Putamen (tissue), 1 donor: Measurements from ENCODE around the gene ARL16.

ENCODE experiments used
- DNase-seq: peaks from one replicate; pipeline ENCODE4 v3.0.0-alpha.2; 2016; ENCODE audit warnings: low spot score

ARL16 gene

GRCh38 chr17:81683584-81684441, at the start of gene ARL16, which contains the start of gene HGS:
ARL16 (minus strand) TSS chr17:81683797; CDS start chr17:81683753, 44 bp downstream.
HGS (plus strand) TSS chr17:81684011; CDS start chr17:81684067, 56 bp downstream.
- peak; percentile 97 for DNase-seq

GRCh38 chr17:81727324-81728031, 43.9 kb upstream of the ARL16 start:
- DNase-seq = no peak

- DNase-seq = no peak
These were observed 42.4 kb upstream of the ARL16 start for GRCh38 chr17:81726004-81726403.

- no peak for DNase-seq
These were observed 41.8 kb upstream of the ARL16 start for GRCh38 chr17:81725439-81725838.

GRCh38 chr17:81723651-81724209, 40.1 kb upstream of the ARL16 start:
- DNase-seq = no peak

- DNase-seq = no peak
These were observed 38.9 kb upstream of the ARL16 start for GRCh38 chr17:81722184-81723120.

GRCh38 chr17:81720267-81721071, 36.9 kb upstream of the ARL16 start:
- DNase-seq = no peak

- DNase-seq = no peak
These were observed 36.0 kb upstream of the ARL16 start for GRCh38 chr17:81719410-81720266.

GRCh38 chr17:81717766-81718089, 34.1 kb upstream of the ARL16 start:
- DNase-seq = no peak

GRCh38 chr17:81717049-81717765, 33.6 kb upstream of the ARL16 start:
- no peak for DNase-seq

- DNase-seq = no peak
These were observed 33.0 kb upstream of the ARL16 start for GRCh38 chr17:81716674-81716996.

- DNase-seq = no peak
These were observed 32.5 kb upstream of the ARL16 start for GRCh38 chr17:81715872-81716673.

- no peak for DNase-seq
These were observed 31.7 kb upstream of the ARL16 start for GRCh38 chr17:81715107-81715871.

GRCh38 chr17:81714412-81715106, 31.0 kb upstream of the ARL16 start:
- no peak for DNase-seq

GRCh38 chr17:81713556-81714411, 30.2 kb upstream of the ARL16 start:
- DNase-seq = no peak

GRCh38 chr17:81713004-81713555, 29.5 kb upstream of the ARL16 start:
- no peak for DNase-seq
